WTC11 (cell line): Measurements from ENCODE around the gene CHID1.

Experiments used
- ESRRA ChIP-seq: sonication (generic); formaldehyde crosslinking; IDR thresholded peaks from 2 replicates; pipeline ENCODE4 v1.8.1; 2022; ENCODE audit warnings: mild to moderate bottlenecking, missing genetic modification reagents, borderline replicate concordance
- ETV6 ChIP-seq: sonication (generic); formaldehyde crosslinking; IDR thresholded peaks from 2 replicates; pipeline ENCODE4 v1.8.1; 2022; ENCODE audit warnings: mild to moderate bottlenecking, missing genetic modification reagents
- IRF2 ChIP-seq: sonication (generic); formaldehyde crosslinking; IDR thresholded peaks from 2 replicates; pipeline ENCODE4 v1.8.0; 2022; ENCODE audit warnings: low read depth, missing genetic modification reagents, borderline replicate concordance
- NFYB ChIP-seq: sonication (generic); formaldehyde crosslinking; conservative IDR thresholded peaks from 2 replicates; pipeline ENCODE4 v1.8.0; 2022; ENCODE audit warnings: low read depth, missing genetic modification reagents
- NR2C2 ChIP-seq: sonication (generic); formaldehyde crosslinking; IDR thresholded peaks from 2 replicates; pipeline ENCODE4 v1.8.0; 2022; ENCODE audit warnings: mild to moderate bottlenecking, missing genetic modification reagents
- TEAD1 ChIP-seq: sonication (generic); formaldehyde crosslinking; IDR thresholded peaks from 2 replicates; pipeline ENCODE4 v1.8.0; 2022; ENCODE audit warnings: mild to moderate bottlenecking, missing genetic modification reagents
- TEAD4 ChIP-seq: sonication (generic); formaldehyde crosslinking; IDR thresholded peaks from 2 replicates; pipeline ENCODE4 v1.8.0; 2022; ENCODE audit warnings: mild to moderate bottlenecking, missing genetic modification reagents
- ZNF317 ChIP-seq: sonication (generic); formaldehyde crosslinking; IDR thresholded peaks from 2 replicates; pipeline ENCODE4 v1.8.1; 2023; ENCODE audit warnings: low read depth, mild to moderate bottlenecking, moderate library complexity, missing genetic modification reagents, borderline replicate concordance
- TF ChIP-seq, protein P1 (sequence below): sonication (generic); formaldehyde crosslinking; IDR thresholded peaks from 2 replicates; pipeline ENCODE4 v1.8.1; 2023; ENCODE audit warnings: mild to moderate bottlenecking, missing genetic modification reagents, moderate library complexity
- TF ChIP-seq, protein P2 (sequence below): fragments of 200-600 bp; IDR thresholded peaks from 2 replicates; pipeline ENCODE4 v1.8.0; 2022; ENCODE audit warnings: antibody characterized with exemption
- TF ChIP-seq, protein P3 (sequence below): sonication (generic); formaldehyde crosslinking; IDR thresholded peaks from 2 replicates; pipeline ENCODE4 v1.8.1; 2022; ENCODE audit warnings: missing genetic modification reagents, borderline replicate concordance
- TF ChIP-seq, protein P4 (sequence below): sonication (generic); formaldehyde crosslinking; IDR thresholded peaks from 2 replicates; pipeline ENCODE4 v1.8.1; 2023; ENCODE audit warnings: mild to moderate bottlenecking, moderate library complexity, missing genetic modification reagents
- TF ChIP-seq, protein P5 (sequence below): fragments of 250-450 bp; sonication (Bioruptor Pico); conservative IDR thresholded peaks from 2 replicates; pipeline ENCODE4 v1.9.0; 2021; ENCODE audit warnings: mild to moderate bottlenecking

DNA sequence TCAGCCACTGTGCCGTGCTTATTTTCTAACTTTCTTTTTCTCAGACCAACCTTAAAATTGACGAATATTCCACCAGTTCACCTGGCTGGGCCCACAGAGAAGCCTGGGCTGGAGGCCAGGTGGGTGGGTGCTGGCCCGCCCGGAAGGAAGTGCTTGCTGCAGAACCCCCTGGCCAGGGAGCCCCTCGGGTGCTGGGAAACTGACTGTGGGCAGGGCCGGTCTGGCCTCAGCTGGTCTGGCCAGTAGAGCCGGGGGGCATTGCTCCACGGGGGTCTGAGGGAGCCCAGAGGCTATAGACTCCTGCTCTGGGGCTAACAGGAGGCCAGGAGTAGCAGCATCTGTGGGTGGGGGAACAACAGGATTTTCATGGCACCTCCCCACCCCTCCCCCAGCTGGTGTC, 6.8 kb upstream of the CHID1 start:
- TF ChIP-seq TEAD4: no peak
- TF ChIP-seq ETV6 (CRISPR knock-in tag): no peak
- TF ChIP-seq, protein P1, sequence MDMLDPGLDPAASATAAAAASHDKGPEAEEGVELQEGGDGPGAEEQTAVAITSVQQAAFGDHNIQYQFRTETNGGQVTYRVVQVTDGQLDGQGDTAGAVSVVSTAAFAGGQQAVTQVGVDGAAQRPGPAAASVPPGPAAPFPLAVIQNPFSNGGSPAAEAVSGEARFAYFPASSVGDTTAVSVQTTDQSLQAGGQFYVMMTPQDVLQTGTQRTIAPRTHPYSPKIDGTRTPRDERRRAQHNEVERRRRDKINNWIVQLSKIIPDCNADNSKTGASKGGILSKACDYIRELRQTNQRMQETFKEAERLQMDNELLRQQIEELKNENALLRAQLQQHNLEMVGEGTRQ (CRISPR knock-in tag): no peak
- no peak for TF ChIP-seq ESRRA (CRISPR knock-in tag)
- TF ChIP-seq, protein P2, sequence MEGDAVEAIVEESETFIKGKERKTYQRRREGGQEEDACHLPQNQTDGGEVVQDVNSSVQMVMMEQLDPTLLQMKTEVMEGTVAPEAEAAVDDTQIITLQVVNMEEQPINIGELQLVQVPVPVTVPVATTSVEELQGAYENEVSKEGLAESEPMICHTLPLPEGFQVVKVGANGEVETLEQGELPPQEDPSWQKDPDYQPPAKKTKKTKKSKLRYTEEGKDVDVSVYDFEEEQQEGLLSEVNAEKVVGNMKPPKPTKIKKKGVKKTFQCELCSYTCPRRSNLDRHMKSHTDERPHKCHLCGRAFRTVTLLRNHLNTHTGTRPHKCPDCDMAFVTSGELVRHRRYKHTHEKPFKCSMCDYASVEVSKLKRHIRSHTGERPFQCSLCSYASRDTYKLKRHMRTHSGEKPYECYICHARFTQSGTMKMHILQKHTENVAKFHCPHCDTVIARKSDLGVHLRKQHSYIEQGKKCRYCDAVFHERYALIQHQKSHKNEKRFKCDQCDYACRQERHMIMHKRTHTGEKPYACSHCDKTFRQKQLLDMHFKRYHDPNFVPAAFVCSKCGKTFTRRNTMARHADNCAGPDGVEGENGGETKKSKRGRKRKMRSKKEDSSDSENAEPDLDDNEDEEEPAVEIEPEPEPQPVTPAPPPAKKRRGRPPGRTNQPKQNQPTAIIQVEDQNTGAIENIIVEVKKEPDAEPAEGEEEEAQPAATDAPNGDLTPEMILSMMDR: no peak
- no peak for TF ChIP-seq NFYB (CRISPR knock-in tag)
- no peak for TF ChIP-seq ZNF317 (CRISPR knock-in tag)
- TF ChIP-seq, protein P3, sequence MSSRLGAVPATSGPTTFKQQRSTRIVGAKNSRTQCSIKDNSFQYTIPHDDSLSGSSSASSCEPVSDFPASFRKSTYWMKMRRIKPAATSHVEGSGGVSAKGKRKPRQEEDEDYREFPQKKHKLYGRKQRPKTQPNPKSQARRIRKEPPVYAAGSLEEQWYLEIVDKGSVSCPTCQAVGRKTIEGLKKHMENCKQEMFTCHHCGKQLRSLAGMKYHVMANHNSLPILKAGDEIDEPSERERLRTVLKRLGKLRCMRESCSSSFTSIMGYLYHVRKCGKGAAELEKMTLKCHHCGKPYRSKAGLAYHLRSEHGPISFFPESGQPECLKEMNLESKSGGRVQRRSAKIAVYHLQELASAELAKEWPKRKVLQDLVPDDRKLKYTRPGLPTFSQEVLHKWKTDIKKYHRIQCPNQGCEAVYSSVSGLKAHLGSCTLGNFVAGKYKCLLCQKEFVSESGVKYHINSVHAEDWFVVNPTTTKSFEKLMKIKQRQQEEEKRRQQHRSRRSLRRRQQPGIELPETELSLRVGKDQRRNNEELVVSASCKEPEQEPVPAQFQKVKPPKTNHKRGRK (CRISPR knock-in tag): no peak
- TF ChIP-seq, protein P4, sequence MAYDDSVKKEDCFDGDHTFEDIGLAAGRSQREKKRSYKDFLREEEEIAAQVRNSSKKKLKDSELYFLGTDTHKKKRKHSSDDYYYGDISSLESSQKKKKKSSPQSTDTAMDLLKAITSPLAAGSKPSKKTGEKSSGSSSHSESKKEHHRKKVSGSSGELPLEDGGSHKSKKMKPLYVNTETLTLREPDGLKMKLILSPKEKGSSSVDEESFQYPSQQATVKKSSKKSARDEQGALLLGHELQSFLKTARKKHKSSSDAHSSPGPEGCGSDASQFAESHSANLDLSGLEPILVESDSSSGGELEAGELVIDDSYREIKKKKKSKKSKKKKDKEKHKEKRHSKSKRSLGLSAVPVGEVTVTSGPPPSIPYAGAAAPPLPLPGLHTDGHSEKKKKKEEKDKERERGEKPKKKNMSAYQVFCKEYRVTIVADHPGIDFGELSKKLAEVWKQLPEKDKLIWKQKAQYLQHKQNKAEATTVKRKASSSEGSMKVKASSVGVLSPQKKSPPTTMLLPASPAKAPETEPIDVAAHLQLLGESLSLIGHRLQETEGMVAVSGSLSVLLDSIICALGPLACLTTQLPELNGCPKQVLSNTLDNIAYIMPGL (CRISPR knock-in tag): no peak
- TF ChIP-seq NR2C2: no peak
- no peak for TF ChIP-seq IRF2
- no peak for TF ChIP-seq TEAD1 (CRISPR knock-in tag)
- TF ChIP-seq, protein P5, sequence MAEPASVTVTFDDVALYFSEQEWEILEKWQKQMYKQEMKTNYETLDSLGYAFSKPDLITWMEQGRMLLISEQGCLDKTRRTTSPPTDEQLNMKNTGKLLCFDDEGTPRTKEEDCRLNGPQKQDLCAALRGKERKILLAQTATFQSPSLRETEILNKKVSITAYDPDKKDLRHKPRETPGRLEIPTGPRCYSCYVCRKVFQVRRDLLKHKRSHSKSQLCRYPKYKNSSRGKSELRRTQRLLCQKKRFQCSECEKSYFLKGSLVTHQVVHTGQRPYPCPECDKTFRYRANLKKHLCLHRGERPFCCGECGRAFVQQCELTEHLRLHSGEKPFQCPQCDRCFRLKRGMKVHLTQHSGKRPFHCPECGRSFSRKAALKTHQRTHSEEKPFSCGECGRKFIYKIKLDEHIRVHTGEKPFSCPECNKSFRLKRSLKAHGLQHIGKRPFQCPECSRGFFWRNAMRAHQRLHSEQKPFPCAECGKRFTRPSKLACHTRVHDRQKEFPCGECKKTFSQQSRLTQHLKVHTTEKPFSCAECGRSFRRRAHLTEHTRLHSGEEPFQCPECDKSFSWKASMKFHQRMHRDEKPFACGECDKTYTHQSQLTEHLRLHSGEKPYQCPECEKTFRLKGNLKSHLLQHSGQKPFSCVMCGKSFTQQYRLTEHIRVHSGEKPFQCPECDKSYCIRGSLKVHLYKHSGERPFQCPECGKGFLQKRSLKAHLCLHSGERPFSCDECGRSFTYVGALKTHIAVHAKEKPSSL: no peak
